NCI-H2029 (cell line): ENCODE data around the gene BACH2.

Experiments used
- DNase-seq: peaks from one replicate; lab custom pipeline; 2025; lab: John Stamatoyannopoulos, UW

The BACH2 gene

GRCh38 chr6:90237350-90237990 lies 59.2 kb downstream of the BACH2 start:
- DNase-seq: no peak

GRCh38 chr6:90233994-90234393 lies 62.6 kb downstream of the BACH2 start:
- no peak for DNase-seq

DNA sequence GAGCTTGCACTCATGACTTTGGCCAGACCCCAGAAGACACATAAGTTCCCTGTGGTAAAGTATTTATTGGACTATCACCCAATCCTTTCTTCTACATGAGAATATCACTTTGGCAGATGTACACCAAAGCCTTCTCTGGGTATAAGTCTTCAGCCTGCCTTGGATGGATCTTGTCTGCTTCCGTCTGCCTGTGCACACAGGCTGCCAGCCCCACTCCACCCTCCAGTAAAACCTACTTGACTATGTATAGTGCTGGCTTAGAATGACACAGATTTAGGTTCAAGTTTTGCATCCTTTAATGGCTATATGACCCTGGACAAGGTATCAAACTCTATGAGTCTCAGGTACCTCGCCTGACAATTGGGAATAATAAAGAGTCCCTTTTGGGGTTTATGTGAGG lies 63.4 kb downstream of the BACH2 start:
- no peak for DNase-seq

DNA sequence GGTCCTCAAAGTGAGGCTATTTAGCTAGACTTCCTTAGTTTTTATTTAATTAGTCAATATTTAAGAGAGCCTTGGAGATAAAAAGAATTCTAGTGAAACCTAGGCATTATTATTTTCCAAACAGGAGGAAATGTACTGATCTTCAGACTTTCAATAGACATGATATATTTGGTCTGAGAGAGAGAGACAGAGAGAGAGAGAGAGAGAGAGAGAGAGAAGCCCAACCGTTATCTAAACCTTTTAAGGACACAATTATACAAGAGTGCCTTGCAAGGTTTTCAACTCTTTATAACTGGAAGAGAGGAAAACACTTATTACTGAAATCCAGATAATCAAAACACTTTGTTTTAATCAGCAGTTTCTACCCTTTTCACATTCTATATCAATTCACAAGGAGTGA lies 64.8 kb downstream of the BACH2 start:
- no peak for DNase-seq

- DNase-seq: no peak
Measured at GRCh38 chr6:90231308-90231707, 65.3 kb downstream of the BACH2 start.

GRCh38 chr6:90230548-90231215 lies 66.0 kb downstream of the BACH2 start:
- DNase-seq: no peak

DNA sequence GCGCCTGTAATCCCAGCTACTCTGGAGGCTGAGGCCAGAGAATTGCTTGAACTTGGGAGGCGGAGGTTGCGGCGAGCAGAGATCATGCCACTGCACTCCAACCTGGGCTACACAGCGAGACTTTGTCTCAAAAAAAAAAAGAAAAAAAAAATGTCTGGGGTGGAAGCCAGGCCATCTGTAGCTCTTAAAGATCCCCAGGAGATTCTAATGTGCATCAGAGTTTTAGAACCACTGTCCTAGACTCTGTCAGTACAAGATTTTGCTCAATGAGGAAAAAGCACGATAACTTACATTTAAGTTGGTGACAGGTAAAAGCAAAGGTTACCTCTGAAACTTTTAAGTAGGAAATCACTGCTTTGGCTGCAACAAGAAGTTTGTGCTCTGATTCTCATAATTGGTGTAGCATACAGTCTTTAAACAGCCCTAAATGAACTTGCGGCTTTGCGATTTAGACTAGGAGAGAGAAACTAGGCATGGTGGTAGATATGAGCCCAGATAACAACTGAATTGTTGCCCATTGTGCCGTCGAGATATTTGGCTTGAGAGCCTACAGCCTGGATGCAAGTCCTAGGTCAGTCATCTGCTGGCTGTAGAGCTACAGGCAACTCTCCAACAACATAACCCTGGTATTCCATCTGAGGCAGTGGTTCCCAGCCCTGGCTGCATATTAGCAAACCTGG lies 67.2 kb downstream of the BACH2 start:
- DNase-seq: no peak

DNA sequence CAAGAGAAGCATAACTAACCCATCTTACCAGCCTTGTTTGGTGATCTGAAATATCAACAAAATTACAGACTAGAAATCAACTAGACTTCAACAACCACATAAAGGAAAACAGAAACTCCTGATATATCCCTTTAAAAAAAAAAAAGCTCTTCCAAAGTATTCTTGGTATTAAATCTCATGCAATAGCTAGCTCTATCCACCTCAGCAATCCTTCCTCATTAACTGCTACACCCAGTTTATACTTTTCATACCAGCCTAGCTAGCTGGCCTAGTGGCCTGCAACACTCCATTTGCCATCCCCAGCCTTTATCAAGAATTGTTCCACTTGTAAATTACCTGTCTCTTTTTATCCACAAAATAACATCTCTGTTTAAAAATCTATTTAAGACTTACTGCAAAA lies 69.0 kb downstream of the BACH2 start:
- no peak for DNase-seq

DNA sequence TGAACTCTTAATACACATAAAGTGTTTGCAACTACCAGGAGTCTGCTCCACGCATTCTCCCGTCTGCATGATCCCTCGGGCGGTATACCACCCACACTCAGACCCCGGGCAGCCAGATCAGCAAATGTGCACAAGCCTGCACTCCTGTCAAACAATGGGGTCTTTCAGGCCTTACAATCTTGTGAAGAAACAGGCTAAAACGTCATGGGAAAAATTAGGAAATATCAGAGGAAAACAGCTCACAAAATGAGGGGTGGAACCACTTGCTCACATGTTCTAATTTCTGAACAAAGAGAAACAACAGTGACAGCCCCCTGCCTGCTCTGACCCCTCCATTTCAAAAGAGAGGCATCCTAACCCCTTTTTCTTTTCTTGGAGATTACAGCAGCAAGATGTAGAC lies 69.4 kb downstream of the BACH2 start:
- DNase-seq: no peak

GRCh38 chr6:90226257-90226656 lies 70.4 kb downstream of the BACH2 start:
- DNase-seq: no peak

DNA sequence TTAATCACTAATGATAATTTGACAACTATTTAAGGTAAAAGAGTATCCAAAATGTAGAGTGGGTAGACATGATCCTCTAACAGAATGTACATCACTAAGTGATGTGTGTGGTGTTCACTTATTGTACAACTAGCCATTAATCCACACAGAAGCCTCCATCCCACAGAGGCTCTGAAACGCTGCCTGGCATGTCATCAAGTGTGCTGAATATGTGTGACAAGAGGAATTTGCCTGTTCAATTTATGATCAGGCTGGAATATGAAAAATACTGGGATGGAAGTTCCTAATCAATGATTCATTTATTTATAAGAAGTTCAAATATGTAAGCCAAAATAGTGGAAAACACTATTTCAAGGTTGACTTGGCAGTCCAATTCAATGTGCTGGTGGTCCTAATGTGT lies 72.4 kb downstream of the BACH2 start:
- DNase-seq: no peak

- no peak for DNase-seq
Measured at GRCh38 chr6:90222724-90223198, 73.9 kb downstream of the BACH2 start.

DNA sequence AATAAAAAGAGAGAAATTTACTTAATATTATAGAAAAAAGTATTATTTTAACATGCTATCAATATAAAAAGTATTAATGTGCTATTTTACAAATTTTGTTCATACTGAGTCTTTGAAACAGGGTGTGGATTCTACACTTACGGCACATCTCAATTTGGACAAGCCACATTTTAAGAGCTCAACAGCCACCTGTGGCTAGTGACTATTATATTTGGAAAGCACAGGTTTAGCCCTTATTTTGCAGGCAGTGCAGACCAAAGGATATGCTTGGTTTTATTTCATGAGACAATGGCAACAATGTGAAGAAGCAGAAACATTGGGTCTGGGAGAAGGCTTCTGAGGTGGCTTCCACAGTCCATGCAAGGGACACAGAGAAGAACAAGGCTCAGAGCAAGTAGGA lies 74.6 kb downstream of the BACH2 start:
- no peak for DNase-seq

GRCh38 chr6:90221403-90221802 lies 75.2 kb downstream of the BACH2 start:
- DNase-seq: no peak

GRCh38 chr6:90220273-90220672 lies 76.4 kb downstream of the BACH2 start:
- DNase-seq: no peak

DNA sequence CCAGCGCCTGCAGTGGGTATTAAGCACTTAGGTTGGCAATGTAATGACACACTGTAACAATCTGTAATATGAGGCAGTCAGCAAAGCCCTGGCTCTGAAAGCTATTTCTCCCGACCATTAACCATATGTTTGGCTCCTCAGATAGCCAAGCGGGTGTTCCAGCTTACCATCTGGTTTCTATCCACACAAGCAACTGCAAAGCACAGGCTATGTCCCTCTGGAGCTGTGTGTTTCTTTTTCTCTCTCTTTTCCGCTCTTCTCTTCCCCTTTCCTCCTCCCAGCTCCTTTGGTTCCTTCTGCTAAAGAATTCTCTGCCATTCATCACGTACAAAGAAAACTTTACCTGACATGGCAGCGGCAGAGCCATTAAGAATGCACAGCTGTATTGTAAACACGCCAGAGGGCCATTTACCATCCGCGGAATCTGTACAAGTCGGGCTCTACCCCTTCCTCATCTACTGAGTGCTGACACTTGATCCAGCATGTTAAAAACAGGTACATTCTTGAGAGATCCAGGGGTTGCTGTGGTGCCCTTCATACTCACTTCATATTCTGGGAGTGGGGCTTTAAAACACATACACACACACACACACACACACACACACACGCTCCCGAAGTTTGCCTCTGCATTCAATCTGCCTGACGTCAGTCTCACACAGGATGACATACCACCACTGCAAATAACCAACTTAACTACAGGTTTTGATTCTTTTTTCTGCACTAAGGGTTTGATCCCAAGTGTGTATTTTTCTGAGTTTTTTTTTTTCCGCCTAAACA lies 77.2 kb downstream of the BACH2 start:
- DNase-seq: peak; percentile 71

GRCh38 chr6:90218959-90219208 lies 77.8 kb downstream of the BACH2 start:
- no peak for DNase-seq

DNA sequence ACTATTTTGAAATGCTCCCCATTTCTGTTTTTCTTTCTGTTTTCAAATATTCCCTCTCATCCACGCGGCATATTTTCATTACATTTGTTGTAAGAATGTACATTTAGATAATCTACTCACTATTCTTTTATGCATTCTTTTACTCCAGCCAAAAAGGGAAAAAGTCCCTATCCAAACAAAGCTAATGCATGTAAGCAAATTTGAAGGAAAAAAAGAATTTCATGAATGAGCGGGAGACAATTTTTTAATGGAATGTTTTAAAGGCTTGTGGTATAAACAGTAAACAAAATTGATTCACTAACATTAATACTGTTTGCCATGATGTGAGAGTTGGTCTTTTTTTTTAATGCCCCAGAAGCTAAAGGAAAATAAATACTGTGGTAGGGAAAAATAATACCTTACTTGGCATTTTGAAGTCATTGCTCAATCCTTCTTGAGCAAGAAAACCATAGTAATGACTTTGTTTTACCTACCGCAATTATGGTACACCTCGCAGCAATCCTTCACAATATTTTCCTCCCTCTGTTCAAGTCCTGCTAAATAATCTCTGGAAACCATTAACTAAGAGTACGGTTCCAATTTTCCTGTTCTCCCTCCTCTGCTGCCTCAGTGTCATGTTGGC lies 79.0 kb downstream of the BACH2 start:
- peak; percentile 48 for DNase-seq

GRCh38 chr6:90216072-90216977 lies 80.3 kb downstream of the BACH2 start:
- no peak for DNase-seq

DNA sequence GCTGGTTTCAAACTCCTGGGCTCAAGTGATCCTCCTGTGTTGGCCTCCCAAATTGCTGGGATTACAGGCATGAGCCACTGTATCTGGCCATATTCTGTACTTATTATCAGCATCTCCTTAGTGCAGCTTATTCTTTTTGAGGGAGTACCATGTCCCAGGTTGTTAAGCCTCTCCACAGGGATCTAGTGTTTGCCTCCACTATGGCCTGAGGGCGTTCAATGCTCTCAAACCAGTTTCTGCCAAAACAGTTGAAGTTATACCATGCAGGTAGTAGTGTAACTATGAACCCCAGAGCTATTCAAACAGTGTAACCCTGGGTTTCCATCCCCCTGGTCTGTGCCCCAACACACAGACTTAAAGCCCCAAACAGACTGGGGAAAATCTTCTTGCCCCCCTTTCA lies 81.7 kb downstream of the BACH2 start:
- no peak for DNase-seq

GRCh38 chr6:90214461-90214860 lies 82.2 kb downstream of the BACH2 start:
- DNase-seq: no peak
